ENCODE measurements around the gene AIPL1.

DNA sequence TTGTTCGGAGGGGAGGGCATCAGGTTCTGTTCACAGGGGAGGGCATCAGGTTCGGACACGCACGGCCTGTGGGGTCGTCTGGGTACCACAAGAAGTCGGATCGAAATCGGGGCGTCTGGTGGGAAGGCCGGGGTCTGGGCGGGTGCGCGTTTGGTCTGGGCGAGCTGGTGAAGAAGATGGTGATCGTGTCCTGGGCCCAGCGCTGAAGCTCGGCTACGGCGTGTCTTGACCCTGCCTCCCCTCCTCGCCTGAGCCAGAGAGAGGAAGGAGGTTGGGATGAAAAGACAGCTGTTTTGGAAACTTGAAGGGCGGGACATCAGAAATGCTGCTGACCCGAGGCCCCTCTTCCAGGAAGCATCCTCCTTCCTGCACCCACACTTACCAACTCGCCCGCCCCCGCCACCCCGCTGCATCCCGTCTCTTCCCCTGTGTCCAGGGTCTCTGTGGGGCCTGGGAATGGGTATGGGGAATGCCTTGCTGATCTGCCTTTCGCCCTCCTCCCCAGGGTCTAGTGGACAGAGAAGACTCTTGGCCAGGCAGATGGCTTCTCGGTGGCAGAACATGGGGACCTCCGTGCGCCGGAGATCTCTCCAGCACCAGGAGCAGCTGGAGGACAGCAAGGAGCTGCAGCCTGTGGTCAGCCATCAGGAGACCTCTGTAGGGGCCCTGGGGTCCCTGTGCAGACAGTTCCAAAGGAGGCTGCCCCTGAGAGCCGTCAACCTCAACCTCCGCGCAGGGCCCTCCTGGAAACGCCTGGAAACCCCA is 9.8 kb upstream of the AIPL1 start:
- TF ChIP-seq, protein P1, sequence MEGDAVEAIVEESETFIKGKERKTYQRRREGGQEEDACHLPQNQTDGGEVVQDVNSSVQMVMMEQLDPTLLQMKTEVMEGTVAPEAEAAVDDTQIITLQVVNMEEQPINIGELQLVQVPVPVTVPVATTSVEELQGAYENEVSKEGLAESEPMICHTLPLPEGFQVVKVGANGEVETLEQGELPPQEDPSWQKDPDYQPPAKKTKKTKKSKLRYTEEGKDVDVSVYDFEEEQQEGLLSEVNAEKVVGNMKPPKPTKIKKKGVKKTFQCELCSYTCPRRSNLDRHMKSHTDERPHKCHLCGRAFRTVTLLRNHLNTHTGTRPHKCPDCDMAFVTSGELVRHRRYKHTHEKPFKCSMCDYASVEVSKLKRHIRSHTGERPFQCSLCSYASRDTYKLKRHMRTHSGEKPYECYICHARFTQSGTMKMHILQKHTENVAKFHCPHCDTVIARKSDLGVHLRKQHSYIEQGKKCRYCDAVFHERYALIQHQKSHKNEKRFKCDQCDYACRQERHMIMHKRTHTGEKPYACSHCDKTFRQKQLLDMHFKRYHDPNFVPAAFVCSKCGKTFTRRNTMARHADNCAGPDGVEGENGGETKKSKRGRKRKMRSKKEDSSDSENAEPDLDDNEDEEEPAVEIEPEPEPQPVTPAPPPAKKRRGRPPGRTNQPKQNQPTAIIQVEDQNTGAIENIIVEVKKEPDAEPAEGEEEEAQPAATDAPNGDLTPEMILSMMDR (IDR thresholded peaks at IDR 0.05; ENCODE audit: low read depth, low read length, poor library complexity, severe bottlenecking), result no peak
- no peak for TF ChIP-seq EZH2phosphoT487 (IDR thresholded peaks at IDR 0.05; ENCODE audit: borderline replicate concordance, low read length)

Data from DOHH2 (cell line).